ENCODE results near the gene STUM.

STUM gene

GRCh38 chr1:226519716-226520598 lies 28.6 kb upstream of the STUM start:
- DNase-seq: no peak
- Histone ChIP-seq H3K27ac (ENCODE audit: insufficient read depth, low read length, poor library complexity, severe bottlenecking) (no peak overlapping the region), H3K36me3 (ENCODE audit: control insufficient read depth, insufficient read depth, low read length) (no peaks in the 10 kb centered on the region), H3K4me1 (ENCODE audit: control insufficient read depth, insufficient read depth, low read length, poor library complexity, severe bottlenecking) (no peaks in the 10 kb centered on the region), H3K27me3 (replicated peaks; ENCODE audit: control insufficient read depth, insufficient read depth, low read length, poor library complexity, severe bottlenecking) (no peaks in the 10 kb centered on the region), H3K9me3 (ENCODE audit: control insufficient read depth, low read length) (no peaks in the 10 kb centered on the region), H3K4me3 (ENCODE audit: insufficient read depth, low read depth, low read length, poor library complexity, severe bottlenecking) (no peak overlapping the region)

- H3K9me3 ChIP-seq (ENCODE audit: control insufficient read depth, low read length): no peaks in the 10 kb centered on the region
- no peak for DNase-seq
- H3K27ac ChIP-seq (ENCODE audit: insufficient read depth, low read length, poor library complexity, severe bottlenecking): no peak overlapping the region
- H3K4me1 ChIP-seq (ENCODE audit: control insufficient read depth, insufficient read depth, low read length, poor library complexity, severe bottlenecking): no peaks in the 10 kb centered on the region
- no peaks in the 10 kb centered on the region for H3K27me3 ChIP-seq (replicated peaks; ENCODE audit: control insufficient read depth, insufficient read depth, low read length, poor library complexity, severe bottlenecking)
- no peaks in the 10 kb centered on the region for H3K36me3 ChIP-seq (ENCODE audit: control insufficient read depth, insufficient read depth, low read length)
- no peak overlapping the region for H3K4me3 ChIP-seq (ENCODE audit: insufficient read depth, low read depth, low read length, poor library complexity, severe bottlenecking)
These were observed 27.8 kb upstream of the STUM start for GRCh38 chr1:226520640-226521355.

- no peak overlapping the region for H3K27ac ChIP-seq (ENCODE audit: insufficient read depth, low read length, poor library complexity, severe bottlenecking)
- H3K9me3 ChIP-seq (ENCODE audit: control insufficient read depth, low read length): no peaks in the 10 kb centered on the region
- no peak overlapping the region for H3K4me3 ChIP-seq (ENCODE audit: insufficient read depth, low read depth, low read length, poor library complexity, severe bottlenecking)
- no peaks in the 10 kb centered on the region for H3K27me3 ChIP-seq (replicated peaks; ENCODE audit: control insufficient read depth, insufficient read depth, low read length, poor library complexity, severe bottlenecking)
- H3K36me3 ChIP-seq (ENCODE audit: control insufficient read depth, insufficient read depth, low read length): no peaks in the 10 kb centered on the region
- H3K4me1 ChIP-seq (ENCODE audit: control insufficient read depth, insufficient read depth, low read length, poor library complexity, severe bottlenecking): no peaks in the 10 kb centered on the region
- DNase-seq: no peak
These were observed 24.7 kb upstream of the STUM start for GRCh38 chr1:226523646-226524406.

- Histone ChIP-seq H3K4me1 (ENCODE audit: control insufficient read depth, insufficient read depth, low read length, poor library complexity, severe bottlenecking) (no peaks in the 10 kb centered on the region), H3K27me3 (replicated peaks; ENCODE audit: control insufficient read depth, insufficient read depth, low read length, poor library complexity, severe bottlenecking) (no peaks in the 10 kb centered on the region), H3K4me3 (ENCODE audit: insufficient read depth, low read depth, low read length, poor library complexity, severe bottlenecking) (no peak overlapping the region), H3K36me3 (ENCODE audit: control insufficient read depth, insufficient read depth, low read length) (no peaks in the 10 kb centered on the region), H3K27ac (ENCODE audit: insufficient read depth, low read length, poor library complexity, severe bottlenecking) (no peak overlapping the region), H3K9me3 (ENCODE audit: control insufficient read depth, low read length) (no peaks in the 10 kb centered on the region)
- DNase-seq: no peak
These were observed 24.0 kb upstream of the STUM start for GRCh38 chr1:226524547-226524946.

- Histone ChIP-seq H3K27me3 (replicated peaks; ENCODE audit: control insufficient read depth, insufficient read depth, low read length, poor library complexity, severe bottlenecking) (no peaks in the 10 kb centered on the region), H3K36me3 (ENCODE audit: control insufficient read depth, insufficient read depth, low read length) (no peaks in the 10 kb centered on the region), H3K4me1 (ENCODE audit: control insufficient read depth, insufficient read depth, low read length, poor library complexity, severe bottlenecking) (no peaks in the 10 kb centered on the region), H3K27ac (ENCODE audit: insufficient read depth, low read length, poor library complexity, severe bottlenecking) (no peak overlapping the region), H3K4me3 (ENCODE audit: insufficient read depth, low read depth, low read length, poor library complexity, severe bottlenecking) (no peak overlapping the region), H3K9me3 (ENCODE audit: control insufficient read depth, low read length) (no peaks in the 10 kb centered on the region)
- DNase-seq: no peak
These were observed 22.8 kb upstream of the STUM start for GRCh38 chr1:226525750-226526149.

GRCh38 chr1:226526801-226527595 lies 21.6 kb upstream of the STUM start:
- Histone ChIP-seq H3K27me3 (replicated peaks; ENCODE audit: control insufficient read depth, insufficient read depth, low read length, poor library complexity, severe bottlenecking) (no peaks in the 10 kb centered on the region), H3K36me3 (ENCODE audit: control insufficient read depth, insufficient read depth, low read length) (no peaks in the 10 kb centered on the region), H3K4me1 (ENCODE audit: control insufficient read depth, insufficient read depth, low read length, poor library complexity, severe bottlenecking) (no peaks in the 10 kb centered on the region), H3K27ac (ENCODE audit: insufficient read depth, low read length, poor library complexity, severe bottlenecking) (no peak overlapping the region), H3K4me3 (ENCODE audit: insufficient read depth, low read depth, low read length, poor library complexity, severe bottlenecking) (no peak overlapping the region), H3K9me3 (ENCODE audit: control insufficient read depth, low read length) (no peaks in the 10 kb centered on the region)
- no peak for DNase-seq

GRCh38 chr1:226529891-226530290 lies 18.7 kb upstream of the STUM start:
- Histone ChIP-seq H3K4me3 (ENCODE audit: insufficient read depth, low read depth, low read length, poor library complexity, severe bottlenecking) (no peak overlapping the region), H3K27me3 (replicated peaks; ENCODE audit: control insufficient read depth, insufficient read depth, low read length, poor library complexity, severe bottlenecking) (no peaks in the 10 kb centered on the region), H3K9me3 (ENCODE audit: control insufficient read depth, low read length) (no peaks in the 10 kb centered on the region), H3K4me1 (ENCODE audit: control insufficient read depth, insufficient read depth, low read length, poor library complexity, severe bottlenecking) (no peaks in the 10 kb centered on the region), H3K27ac (ENCODE audit: insufficient read depth, low read length, poor library complexity, severe bottlenecking) (no peak overlapping the region), H3K36me3 (ENCODE audit: control insufficient read depth, insufficient read depth, low read length) (no peaks in the 10 kb centered on the region)
- DNase-seq: no peak

- no peaks in the 10 kb centered on the region for H3K36me3 ChIP-seq (ENCODE audit: control insufficient read depth, insufficient read depth, low read length)
- H3K9me3 ChIP-seq (ENCODE audit: control insufficient read depth, low read length): no peaks in the 10 kb centered on the region
- H3K4me3 ChIP-seq (ENCODE audit: insufficient read depth, low read depth, low read length, poor library complexity, severe bottlenecking): no peak overlapping the region
- H3K27ac ChIP-seq (ENCODE audit: insufficient read depth, low read length, poor library complexity, severe bottlenecking): no peak overlapping the region
- DNase-seq: no peak
- H3K27me3 ChIP-seq (replicated peaks; ENCODE audit: control insufficient read depth, insufficient read depth, low read length, poor library complexity, severe bottlenecking): no peaks in the 10 kb centered on the region
- H3K4me1 ChIP-seq (ENCODE audit: control insufficient read depth, insufficient read depth, low read length, poor library complexity, severe bottlenecking): no peaks in the 10 kb centered on the region
These were observed 18.0 kb upstream of the STUM start for GRCh38 chr1:226530591-226530990.

GRCh38 chr1:226531360-226532093 lies 17.0 kb upstream of the STUM start:
- H3K27me3 ChIP-seq (replicated peaks; ENCODE audit: control insufficient read depth, insufficient read depth, low read length, poor library complexity, severe bottlenecking): no peaks in the 10 kb centered on the region
- no peaks in the 10 kb centered on the region for H3K9me3 ChIP-seq (ENCODE audit: control insufficient read depth, low read length)
- no peak for DNase-seq
- H3K36me3 ChIP-seq (ENCODE audit: control insufficient read depth, insufficient read depth, low read length): no peaks in the 10 kb centered on the region
- H3K4me3 ChIP-seq (ENCODE audit: insufficient read depth, low read depth, low read length, poor library complexity, severe bottlenecking): no peak overlapping the region
- H3K4me1 ChIP-seq (ENCODE audit: control insufficient read depth, insufficient read depth, low read length, poor library complexity, severe bottlenecking): no peaks in the 10 kb centered on the region
- H3K27ac ChIP-seq (ENCODE audit: insufficient read depth, low read length, poor library complexity, severe bottlenecking): no peak overlapping the region
